ENCODE data around the gene CR2.
"Not testable (repeated sequence)": the region's sequence is repeated elsewhere in the genome, so short reads cannot be mapped to it uniquely, and the experiment has no call there.

Gene CR2

GRCh38 chr1:207436746-207437145 is 17.4 kb upstream of the CR2 start:
- ATAC-seq, result not testable (repeated sequence)

- ATAC-seq, result no peak
- TF ChIP-seq, protein P1, sequence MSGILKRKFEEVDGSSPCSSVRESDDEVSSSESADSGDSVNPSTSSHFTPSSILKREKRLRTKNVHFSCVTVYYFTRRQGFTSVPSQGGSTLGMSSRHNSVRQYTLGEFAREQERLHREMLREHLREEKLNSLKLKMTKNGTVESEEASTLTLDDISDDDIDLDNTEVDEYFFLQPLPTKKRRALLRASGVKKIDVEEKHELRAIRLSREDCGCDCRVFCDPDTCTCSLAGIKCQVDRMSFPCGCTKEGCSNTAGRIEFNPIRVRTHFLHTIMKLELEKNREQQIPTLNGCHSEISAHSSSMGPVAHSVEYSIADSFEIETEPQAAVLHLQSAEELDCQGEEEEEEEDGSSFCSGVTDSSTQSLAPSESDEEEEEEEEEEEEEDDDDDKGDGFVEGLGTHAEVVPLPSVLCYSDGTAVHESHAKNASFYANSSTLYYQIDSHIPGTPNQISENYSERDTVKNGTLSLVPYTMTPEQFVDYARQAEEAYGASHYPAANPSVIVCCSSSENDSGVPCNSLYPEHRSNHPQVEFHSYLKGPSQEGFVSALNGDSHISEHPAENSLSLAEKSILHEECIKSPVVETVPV (CRISPR knock-in tag; IDR thresholded peaks at IDR 0.05), result no peak
- TF ChIP-seq ZFP30 (CRISPR knock-in tag; IDR thresholded peaks at IDR 0.05) (no peak), RARB (CRISPR knock-in tag; IDR thresholded peaks at IDR 0.05) (no peak), ZNF565 (CRISPR knock-in tag; conservative IDR thresholded peaks at IDR 0.05; ENCODE audit: low read depth) (no peak), CREB5 (CRISPR knock-in tag; IDR thresholded peaks at IDR 0.05; ENCODE audit: low read depth) (no peak), POU6F1 (CRISPR knock-in tag; IDR thresholded peaks at IDR 0.05; ENCODE audit: borderline replicate concordance, low read depth) (no peak), TOX (CRISPR knock-in tag; IDR thresholded peaks at IDR 0.05; ENCODE audit: borderline replicate concordance) (no peak), ZC3H10 (CRISPR knock-in tag; IDR thresholded peaks at IDR 0.05) (no peak), ZNF70 (CRISPR knock-in tag; IDR thresholded peaks at IDR 0.05) (no peak), PATZ1 (CRISPR knock-in tag; IDR thresholded peaks at IDR 0.05; ENCODE audit: borderline replicate concordance) (no peak), ISL1 (CRISPR knock-in tag; IDR thresholded peaks at IDR 0.05) (no peak), ESRRG (CRISPR knock-in tag; IDR thresholded peaks at IDR 0.05) (no peak), OSR1 (CRISPR knock-in tag; IDR thresholded peaks at IDR 0.05) (no peak), PPARA (CRISPR knock-in tag; IDR thresholded peaks at IDR 0.05; ENCODE audit: borderline replicate concordance) (no peak), ARNTL (CRISPR knock-in tag; IDR thresholded peaks at IDR 0.05; ENCODE audit: borderline replicate concordance, low read depth) (no peak), CSDC2 (CRISPR knock-in tag; IDR thresholded peaks at IDR 0.05) (no peak), GLIS3 (CRISPR knock-in tag; IDR thresholded peaks at IDR 0.05) (no peak), ZFP3 (CRISPR knock-in tag; IDR thresholded peaks at IDR 0.05) (no peak)
- TF ChIP-seq, protein P2, sequence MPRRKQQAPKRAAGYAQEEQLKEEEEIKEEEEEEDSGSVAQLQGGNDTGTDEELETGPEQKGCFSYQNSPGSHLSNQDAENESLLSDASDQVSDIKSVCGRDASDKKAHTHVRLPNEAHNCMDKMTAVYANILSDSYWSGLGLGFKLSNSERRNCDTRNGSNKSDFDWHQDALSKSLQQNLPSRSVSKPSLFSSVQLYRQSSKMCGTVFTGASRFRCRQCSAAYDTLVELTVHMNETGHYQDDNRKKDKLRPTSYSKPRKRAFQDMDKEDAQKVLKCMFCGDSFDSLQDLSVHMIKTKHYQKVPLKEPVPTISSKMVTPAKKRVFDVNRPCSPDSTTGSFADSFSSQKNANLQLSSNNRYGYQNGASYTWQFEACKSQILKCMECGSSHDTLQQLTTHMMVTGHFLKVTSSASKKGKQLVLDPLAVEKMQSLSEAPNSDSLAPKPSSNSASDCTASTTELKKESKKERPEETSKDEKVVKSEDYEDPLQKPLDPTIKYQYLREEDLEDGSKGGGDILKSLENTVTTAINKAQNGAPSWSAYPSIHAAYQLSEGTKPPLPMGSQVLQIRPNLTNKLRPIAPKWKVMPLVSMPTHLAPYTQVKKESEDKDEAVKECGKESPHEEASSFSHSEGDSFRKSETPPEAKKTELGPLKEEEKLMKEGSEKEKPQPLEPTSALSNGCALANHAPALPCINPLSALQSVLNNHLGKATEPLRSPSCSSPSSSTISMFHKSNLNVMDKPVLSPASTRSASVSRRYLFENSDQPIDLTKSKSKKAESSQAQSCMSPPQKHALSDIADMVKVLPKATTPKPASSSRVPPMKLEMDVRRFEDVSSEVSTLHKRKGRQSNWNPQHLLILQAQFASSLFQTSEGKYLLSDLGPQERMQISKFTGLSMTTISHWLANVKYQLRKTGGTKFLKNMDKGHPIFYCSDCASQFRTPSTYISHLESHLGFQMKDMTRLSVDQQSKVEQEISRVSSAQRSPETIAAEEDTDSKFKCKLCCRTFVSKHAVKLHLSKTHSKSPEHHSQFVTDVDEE (CRISPR knock-in tag; IDR thresholded peaks at IDR 0.05), result no peak
These were observed 13.5 kb upstream of the CR2 start for GRCh38 chr1:207440626-207441025.

GRCh38 chr1:207444514-207445217 is 9.5 kb upstream of the CR2 start:
- TF ChIP-seq ISL1 (CRISPR knock-in tag; IDR thresholded peaks at IDR 0.05), result no peak
- TF ChIP-seq ZNF8 (CRISPR knock-in tag; IDR thresholded peaks at IDR 0.05), result no peak
- TF ChIP-seq RARB (CRISPR knock-in tag; IDR thresholded peaks at IDR 0.05), result no peak
- TF ChIP-seq ARNTL (CRISPR knock-in tag; IDR thresholded peaks at IDR 0.05; ENCODE audit: borderline replicate concordance, low read depth), result no peak
- no peak for TF ChIP-seq TOX (CRISPR knock-in tag; IDR thresholded peaks at IDR 0.05; ENCODE audit: borderline replicate concordance)
- TF ChIP-seq POU6F1 (CRISPR knock-in tag; IDR thresholded peaks at IDR 0.05; ENCODE audit: borderline replicate concordance, low read depth), result no peak
- no peak for TF ChIP-seq ZNF70 (CRISPR knock-in tag; IDR thresholded peaks at IDR 0.05)
- no peak for TF ChIP-seq ZFP3 (CRISPR knock-in tag; IDR thresholded peaks at IDR 0.05)
- TF ChIP-seq CSDC2 (CRISPR knock-in tag; IDR thresholded peaks at IDR 0.05), result no peak
- no peak for TF ChIP-seq SNAI2 (CRISPR knock-in tag; IDR thresholded peaks at IDR 0.05)
- TF ChIP-seq BACH2 (CRISPR knock-in tag; IDR thresholded peaks at IDR 0.05; ENCODE audit: borderline replicate concordance), result no peak
- no peak for TF ChIP-seq GLIS3 (CRISPR knock-in tag; IDR thresholded peaks at IDR 0.05)
- ATAC-seq, result no peak
